ENCODE data around the gene AMIGO1.

AMIGO1 gene

DNA sequence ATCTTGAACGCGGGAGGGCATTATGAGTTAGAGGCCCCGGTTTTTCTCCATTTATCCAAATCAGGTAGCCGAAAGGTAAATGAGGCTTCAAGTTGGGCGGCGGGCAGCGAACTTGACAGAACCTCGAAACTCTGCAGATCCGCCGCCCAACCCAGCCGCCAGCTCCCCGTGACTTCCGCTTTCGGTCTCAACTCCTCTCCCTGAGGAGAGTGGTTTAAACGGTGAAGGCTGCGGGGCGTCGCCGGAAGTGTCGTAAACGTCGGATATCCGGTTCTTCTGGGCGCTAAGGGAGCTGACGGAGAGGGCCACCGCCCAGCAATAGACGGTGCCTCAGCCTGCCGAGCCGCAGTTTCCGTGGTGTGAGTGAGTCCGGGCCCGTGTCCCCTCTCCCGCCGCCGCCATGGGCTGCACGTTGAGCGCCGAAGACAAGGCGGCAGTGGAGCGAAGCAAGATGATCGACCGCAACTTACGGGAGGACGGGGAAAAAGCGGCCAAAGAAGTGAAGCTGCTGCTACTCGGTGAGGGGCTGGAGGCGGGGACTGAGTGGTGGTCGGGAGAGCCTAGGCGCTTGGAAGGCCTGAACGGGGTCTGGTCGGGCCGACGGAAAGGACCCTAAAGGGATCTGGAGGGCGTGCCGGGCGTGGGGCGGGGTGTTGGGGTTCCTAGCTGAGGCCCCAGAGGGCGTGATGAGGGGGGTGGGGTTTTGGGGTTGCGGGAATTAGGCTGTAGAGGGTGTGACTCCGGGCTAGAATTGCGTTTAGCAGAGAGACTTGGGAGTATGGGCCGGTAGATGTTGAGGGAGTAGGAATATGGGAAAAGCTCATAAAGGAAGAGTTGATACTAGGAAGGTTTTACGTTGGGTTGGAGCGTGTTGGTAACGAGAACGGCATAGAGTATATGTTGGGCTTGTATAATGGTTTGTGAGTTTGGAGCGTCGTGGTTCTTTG lies 39.1 kb upstream of the AMIGO1 start, which contains the start of gene GNAI3:
GNAI3 (plus strand) TSS at position 295 of the 947 bp plus-strand sequence; CDS start at position 401, 106 bp downstream.
- Histone ChIP-seq H3K4me1 (ENCODE audit: control insufficient read depth, low read length) (peaks cover 28% of the 10 kb centered on the region), H3K27ac (ENCODE audit: low read depth, low read length) (peak within 1 kb of the TSS; percentile 74), H3K79me2 (ENCODE audit: control insufficient read depth, low read length) (peaks cover 68% of the 10 kb centered on the region), H3F3A (ENCODE audit: control insufficient read depth, insufficient read depth) (peaks cover 5% of the 10 kb centered on the region; the same call in 1 of the 2 replicates), H3K9me2 (replicated peaks; ENCODE audit: control insufficient read depth, low read length) (no peaks in the 10 kb centered on the region), H4K20me1 (ENCODE audit: control insufficient read depth, insufficient read depth, low read depth, low read length) (peaks cover 6% of the 10 kb centered on the region; the same call in 1 of the 2 replicates), H3K36me3 (ENCODE audit: control insufficient read depth, low read length) (peaks cover 8% of the 10 kb centered on the region), H3K27me3 (ENCODE audit: control insufficient read depth, low read length) (no peaks in the 10 kb centered on the region), H3K4me3 (ENCODE audit: low read length) (peak within 1 kb of the TSS; percentile 85), H3K4me2 (ENCODE audit: low read length) (peak within 1 kb of the TSS; percentile 90), H3K9me3 (ENCODE audit: control insufficient read depth, insufficient read depth, low read length) (no peaks in the 10 kb centered on the region)
- TF ChIP-seq, protein P1, sequence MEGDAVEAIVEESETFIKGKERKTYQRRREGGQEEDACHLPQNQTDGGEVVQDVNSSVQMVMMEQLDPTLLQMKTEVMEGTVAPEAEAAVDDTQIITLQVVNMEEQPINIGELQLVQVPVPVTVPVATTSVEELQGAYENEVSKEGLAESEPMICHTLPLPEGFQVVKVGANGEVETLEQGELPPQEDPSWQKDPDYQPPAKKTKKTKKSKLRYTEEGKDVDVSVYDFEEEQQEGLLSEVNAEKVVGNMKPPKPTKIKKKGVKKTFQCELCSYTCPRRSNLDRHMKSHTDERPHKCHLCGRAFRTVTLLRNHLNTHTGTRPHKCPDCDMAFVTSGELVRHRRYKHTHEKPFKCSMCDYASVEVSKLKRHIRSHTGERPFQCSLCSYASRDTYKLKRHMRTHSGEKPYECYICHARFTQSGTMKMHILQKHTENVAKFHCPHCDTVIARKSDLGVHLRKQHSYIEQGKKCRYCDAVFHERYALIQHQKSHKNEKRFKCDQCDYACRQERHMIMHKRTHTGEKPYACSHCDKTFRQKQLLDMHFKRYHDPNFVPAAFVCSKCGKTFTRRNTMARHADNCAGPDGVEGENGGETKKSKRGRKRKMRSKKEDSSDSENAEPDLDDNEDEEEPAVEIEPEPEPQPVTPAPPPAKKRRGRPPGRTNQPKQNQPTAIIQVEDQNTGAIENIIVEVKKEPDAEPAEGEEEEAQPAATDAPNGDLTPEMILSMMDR (IDR thresholded peaks at IDR 0.05; ENCODE audit: low read depth, low read length, poor library complexity, severe bottlenecking) = no peak
- no peak for TF ChIP-seq EZH2phosphoT487 (IDR thresholded peaks at IDR 0.05; ENCODE audit: borderline replicate concordance, low read length)

DNA sequence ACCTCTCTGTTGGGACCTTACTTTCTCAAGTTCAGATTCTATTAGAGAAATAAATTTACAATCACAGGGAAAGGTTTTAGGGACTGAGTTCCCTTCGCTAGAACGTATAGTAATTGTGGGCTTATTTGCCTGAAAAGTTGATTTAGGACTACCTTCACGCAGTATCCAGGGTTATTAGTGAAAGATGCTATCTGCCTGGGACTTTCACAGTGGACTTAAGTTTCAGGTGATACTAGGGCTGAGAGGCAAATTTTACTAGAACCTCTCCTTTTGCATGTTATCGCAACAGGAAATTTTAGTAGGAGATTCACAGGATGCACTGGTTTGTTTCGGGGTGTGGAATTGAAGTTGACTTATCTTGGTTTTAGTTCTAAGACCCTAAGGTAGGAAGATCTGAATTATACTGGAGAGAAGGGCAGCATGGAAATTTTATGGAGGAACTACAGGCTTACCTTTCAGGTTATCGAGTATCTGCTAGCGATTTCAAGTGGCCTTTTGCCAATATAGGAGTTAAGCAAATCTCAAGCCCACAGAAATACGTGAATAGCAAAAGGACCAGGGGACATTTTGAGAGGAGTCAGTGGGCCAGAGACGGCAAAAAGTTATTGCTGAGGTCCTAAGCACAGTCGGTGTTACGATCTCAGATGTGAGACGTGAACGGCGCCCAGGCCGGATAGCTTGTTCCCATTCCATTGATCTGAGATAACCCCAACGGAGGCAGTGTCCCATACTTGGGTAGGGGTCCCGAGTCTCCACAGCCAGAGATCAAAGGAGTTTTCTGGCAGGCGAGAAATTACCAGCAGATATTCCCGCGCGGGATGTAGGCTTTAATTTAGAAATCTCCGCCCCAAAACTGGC lies 38.2 kb upstream of the AMIGO1 start:
- Histone ChIP-seq H4K20me1 (ENCODE audit: control insufficient read depth, insufficient read depth, low read depth, low read length) (peaks cover 6% of the 10 kb centered on the region; the same call in 1 of the 2 replicates), H3K4me2 (ENCODE audit: low read length) (peak overlapping the region; percentile 90), H3K27me3 (ENCODE audit: control insufficient read depth, low read length) (no peaks in the 10 kb centered on the region), H3K79me2 (ENCODE audit: control insufficient read depth, low read length) (peaks cover 59% of the 10 kb centered on the region), H3K4me3 (ENCODE audit: low read length) (peak overlapping the region; percentile 85), H3K9me2 (replicated peaks; ENCODE audit: control insufficient read depth, low read length) (no peaks in the 10 kb centered on the region), H3K9me3 (ENCODE audit: control insufficient read depth, insufficient read depth, low read length) (no peaks in the 10 kb centered on the region), H3K4me1 (ENCODE audit: control insufficient read depth, low read length) (peaks cover 28% of the 10 kb centered on the region), H3F3A (ENCODE audit: control insufficient read depth, insufficient read depth) (peaks cover 5% of the 10 kb centered on the region; the same call in 1 of the 2 replicates), H3K27ac (ENCODE audit: low read depth, low read length) (peak overlapping the region; percentile 74), H3K36me3 (ENCODE audit: control insufficient read depth, low read length) (peaks cover 8% of the 10 kb centered on the region)
- TF ChIP-seq, protein P1 (IDR thresholded peaks at IDR 0.05; ENCODE audit: low read depth, low read length, poor library complexity, severe bottlenecking) = no peak
- no peak for TF ChIP-seq EZH2phosphoT487 (IDR thresholded peaks at IDR 0.05; ENCODE audit: borderline replicate concordance, low read length)

DNA sequence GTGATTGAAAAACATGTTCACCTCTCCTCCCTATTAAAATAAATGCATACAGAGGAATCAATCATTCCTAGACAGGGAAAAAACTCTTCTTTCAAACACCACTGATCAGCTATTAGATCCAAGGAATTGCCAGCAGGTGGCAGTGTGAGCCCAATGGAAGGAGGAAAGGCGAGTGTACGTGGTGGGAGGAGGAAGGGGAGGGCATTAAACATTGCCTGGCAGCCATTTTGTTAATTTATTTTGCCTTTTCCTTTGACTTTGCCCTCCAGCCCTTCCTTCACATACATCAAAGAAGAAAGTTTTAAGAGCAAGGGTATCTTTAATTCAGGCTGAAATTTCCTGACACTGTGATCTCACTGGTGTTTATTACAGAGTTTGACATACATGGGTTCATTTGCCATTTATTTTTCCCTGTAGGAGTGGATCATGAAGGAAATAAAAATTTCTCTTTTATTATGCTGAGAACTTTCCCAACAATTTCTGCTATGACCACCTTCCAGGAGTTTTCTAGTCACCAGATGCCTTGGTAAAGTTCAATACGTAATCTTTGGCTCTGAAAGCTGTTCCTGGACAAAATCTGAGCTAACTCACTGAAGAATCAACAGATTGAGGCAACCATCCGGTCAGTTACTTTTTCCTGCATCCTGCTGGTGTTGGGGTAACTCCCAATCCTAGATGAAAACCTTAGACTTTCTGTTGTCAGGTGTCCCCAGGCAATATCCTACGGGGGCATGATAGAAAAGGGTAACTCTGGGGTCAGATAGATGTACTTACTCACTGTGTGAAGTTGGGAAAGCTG lies 37.0 kb upstream of the AMIGO1 start:
- peaks cover 28% of the 10 kb centered on the region for H3K4me1 ChIP-seq (ENCODE audit: control insufficient read depth, low read length)
- H3K4me3 ChIP-seq (ENCODE audit: low read length) = peak overlapping the region; percentile 85
- H3K79me2 ChIP-seq (ENCODE audit: control insufficient read depth, low read length) = peaks cover 47% of the 10 kb centered on the region
- H3F3A ChIP-seq (ENCODE audit: control insufficient read depth, insufficient read depth) = peaks cover 5% of the 10 kb centered on the region; the same call in 1 of the 2 replicates
- peaks cover 6% of the 10 kb centered on the region for H3K36me3 ChIP-seq (ENCODE audit: control insufficient read depth, low read length)
- peaks cover 6% of the 10 kb centered on the region; the same call in 1 of the 2 replicates for H4K20me1 ChIP-seq (ENCODE audit: control insufficient read depth, insufficient read depth, low read depth, low read length)
- peak overlapping the region; percentile 90 for H3K4me2 ChIP-seq (ENCODE audit: low read length)
- peak overlapping the region; percentile 74 for H3K27ac ChIP-seq (ENCODE audit: low read depth, low read length)
- TF ChIP-seq, protein P1 (IDR thresholded peaks at IDR 0.05; ENCODE audit: low read depth, low read length, poor library complexity, severe bottlenecking) = peak; percentile 83
- TF ChIP-seq EZH2phosphoT487 (IDR thresholded peaks at IDR 0.05; ENCODE audit: borderline replicate concordance, low read length) = no peak
- H3K9me2 ChIP-seq (replicated peaks; ENCODE audit: control insufficient read depth, low read length) = no peaks in the 10 kb centered on the region
- H3K27me3 ChIP-seq (ENCODE audit: control insufficient read depth, low read length) = peaks cover 5% of the 10 kb centered on the region; the same call in 1 of the 2 replicates
- no peaks in the 10 kb centered on the region for H3K9me3 ChIP-seq (ENCODE audit: control insufficient read depth, insufficient read depth, low read length)

All from DOHH2 (cell line).